22Rv1 (cell line): ENCODE measurements around the gene DET1.

Source experiments
- CTCF ChIP-seq: fragments of 450-650 bp; IDR thresholded peaks from 2 replicates; pipeline ENCODE4 v1.5.1; 2017; ENCODE audit warnings: mild to moderate bottlenecking
- ZFX ChIP-seq: fragments of 450-650 bp; IDR thresholded peaks from 2 replicates; pipeline ENCODE4 v1.6.1; 2017; ENCODE audit warnings: antibody characterized with exemption, borderline replicate concordance

DNA sequence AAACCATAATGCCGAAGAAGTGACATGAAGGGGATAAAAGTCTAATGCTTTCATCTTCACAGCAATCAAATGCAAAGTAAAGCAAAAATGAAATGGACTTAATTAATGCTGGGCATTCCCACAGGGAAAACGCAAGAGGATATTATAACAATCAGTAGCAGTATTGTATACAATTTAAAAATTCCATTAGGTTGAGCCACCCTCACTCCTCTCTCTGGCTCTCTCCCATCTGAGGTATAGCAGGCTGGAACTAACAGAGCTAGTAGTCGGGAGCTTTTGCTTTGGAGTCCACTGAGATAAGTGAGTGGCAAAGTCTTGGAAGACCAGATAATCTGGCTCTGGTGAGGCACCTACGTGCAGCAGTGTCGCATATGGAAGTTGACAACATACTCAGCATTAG, 33.9 kb downstream of the DET1 start:
- TF ChIP-seq CTCF (no peak), ZFX (no peak)
